ENCODE results near the gene RMRP.
A peak's percentile ranks its signal among the peaks of the same experiment; 100 is the strongest.
"Not testable (repeated sequence)": the region's sequence is repeated elsewhere in the genome, so short reads cannot be mapped to it uniquely, and the experiment has no call there.

Gene RMRP

DNA sequence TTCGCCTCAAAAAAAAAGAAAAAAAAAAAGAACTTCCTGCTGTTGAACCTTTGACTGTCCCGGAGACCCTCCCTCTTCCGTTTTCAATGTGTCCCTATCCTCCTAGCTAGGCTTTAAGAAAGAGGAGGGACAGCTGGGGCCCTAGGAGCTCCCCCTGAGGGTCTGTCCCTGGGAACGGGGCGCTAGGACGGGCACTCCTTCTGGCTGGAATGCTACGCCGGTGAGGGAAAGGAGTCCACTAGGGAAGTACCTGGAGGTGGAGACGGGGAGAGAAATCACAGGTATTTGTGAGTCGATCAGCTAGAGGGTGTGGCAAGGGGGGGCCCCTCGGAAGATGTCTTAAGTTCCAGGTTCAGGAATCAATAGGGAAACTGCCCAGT, 11.7 kb downstream of the RMRP start:
- no peak for DNase-seq (ENCODE audit: low spot score)
- no peaks in the 10 kb centered on the region for H3K36me3 ChIP-seq (replicated peaks in 1 of 2; ENCODE audit: control insufficient read depth in 2 of 2, insufficient read depth in 2 of 2, low read length in 2 of 2)
- no CpG with 5 or more reads among the region's 11 CpGs for WGBS, 2 donors (ENCODE audit: extremely low coverage in 2 of 2, insufficient read length in 2 of 2, insufficient replicate concordance in 1 of 2)

DNA sequence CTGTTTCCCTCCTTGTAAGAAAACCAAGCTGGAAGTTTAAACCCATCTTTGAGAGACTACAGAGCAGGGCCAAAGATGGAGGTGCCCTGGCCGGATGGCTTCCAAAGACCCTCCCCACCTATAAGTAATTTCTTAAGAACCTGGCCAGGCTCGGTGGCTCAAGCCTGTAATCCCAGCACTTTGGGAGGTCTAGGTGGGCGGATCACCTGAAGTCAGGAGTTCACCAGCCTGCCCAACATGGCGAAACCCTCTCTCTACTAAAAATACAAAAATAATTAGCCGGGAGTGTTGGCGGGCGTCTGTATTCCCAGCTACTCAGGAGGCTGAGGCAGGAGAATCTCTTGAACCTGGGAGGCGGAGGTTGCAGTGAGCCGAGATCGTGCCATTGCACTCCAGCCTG, 12.1 kb downstream of the RMRP start:
- not testable (repeated sequence) for H3K36me3 ChIP-seq (replicated peaks in 1 of 2; ENCODE audit: control insufficient read depth in 2 of 2, insufficient read depth in 2 of 2, low read length in 2 of 2); H3K14ac ChIP-seq (ENCODE audit: low read length); H3K4me1 ChIP-seq (ENCODE audit: control insufficient read depth in 2 of 2, insufficient read depth in 1 of 2, low read depth in 1 of 2, low read length in 2 of 2); H2BK15ac ChIP-seq (ENCODE audit: low read length); H3K18ac ChIP-seq (ENCODE audit: low read length); H3K27me3 ChIP-seq (ENCODE audit: control insufficient read depth in 3 of 3, insufficient read depth in 3 of 3, low read depth in 1 of 3, low read length in 3 of 3); H2AK5ac ChIP-seq (ENCODE audit: low read depth, low read length); H3K9ac ChIP-seq (ENCODE audit: low read depth, low read length, poor library complexity); DNase-seq (ENCODE audit: low spot score); H4K8ac ChIP-seq (ENCODE audit: low read depth, low read length); H2BK5ac ChIP-seq (ENCODE audit: low read length); H3K27ac ChIP-seq (replicated peaks; ENCODE audit: low read length); H3K23ac ChIP-seq (ENCODE audit: low read depth, low read length, poor library complexity); H2BK12ac ChIP-seq (ENCODE audit: low read length); H3K4ac ChIP-seq (ENCODE audit: low read length); H2BK120ac ChIP-seq (ENCODE audit: low read depth, low read length); H3K9me3 ChIP-seq (replicated peaks in 1 of 2; ENCODE audit: control insufficient read depth in 2 of 2, insufficient read depth in 1 of 2, low read depth in 1 of 2, low read length in 2 of 2); H4K91ac ChIP-seq (ENCODE audit: low read depth, low read length, poor library complexity); H3K79me1 ChIP-seq (ENCODE audit: low read depth, low read length)
- H3K4me2 ChIP-seq (ENCODE audit: insufficient read depth, low read length, poor library complexity, severe bottlenecking), result peak overlapping the region; percentile 77
- peak overlapping the region; percentile 96 for H2AFZ ChIP-seq (ENCODE audit: low read length)
- peak overlapping the region in 1 of 2 donors; percentile 61 for H3K4me3 ChIP-seq (ENCODE audit: low read length in 2 of 2)
- WGBS, 2 donors (ENCODE audit: extremely low coverage in 2 of 2, insufficient read length in 2 of 2, insufficient replicate concordance in 1 of 2), result no CpG with 5 or more reads among the region's 10 CpGs

More for the DNA sequence above, 11.7 kb downstream of the RMRP start:
- Histone ChIP-seq H2BK12ac (ENCODE audit: low read length) (no peak overlapping the region), H4K91ac (ENCODE audit: low read depth, low read length, poor library complexity) (no peak overlapping the region), H3K9me3 (replicated peaks in 1 of 2; ENCODE audit: control insufficient read depth in 2 of 2, insufficient read depth in 1 of 2, low read depth in 1 of 2, low read length in 2 of 2) (no peaks in the 10 kb centered on the region), H4K8ac (ENCODE audit: low read depth, low read length) (no peak overlapping the region), H3K27ac (replicated peaks; ENCODE audit: low read length) (peak overlapping the region; percentile 1), H2BK15ac (ENCODE audit: low read length) (no peak overlapping the region), H3K18ac (ENCODE audit: low read length) (peak overlapping the region; percentile 7), H3K79me1 (ENCODE audit: low read depth, low read length) (no peaks in the 10 kb centered on the region), H3K4ac (ENCODE audit: low read length) (no peak overlapping the region), H3K4me1 (ENCODE audit: control insufficient read depth in 2 of 2, insufficient read depth in 1 of 2, low read depth in 1 of 2, low read length in 2 of 2) (peaks cover 0 to 5% of the 10 kb centered on the region in 2 donors), H2AFZ (ENCODE audit: low read length) (peak overlapping the region; percentile 96), H3K14ac (ENCODE audit: low read length) (no peak overlapping the region), H3K4me3 (ENCODE audit: low read length in 2 of 2) (peak overlapping the region; percentile 61 to 82), H3K4me2 (ENCODE audit: insufficient read depth, low read length, poor library complexity, severe bottlenecking) (peak overlapping the region; percentile 77), H3K9ac (ENCODE audit: low read depth, low read length, poor library complexity) (no peak overlapping the region), H2AK5ac (ENCODE audit: low read depth, low read length) (no peak overlapping the region), H2BK120ac (ENCODE audit: low read depth, low read length) (no peak overlapping the region), H3K23ac (ENCODE audit: low read depth, low read length, poor library complexity) (no peak overlapping the region), H2BK5ac (ENCODE audit: low read length) (no peak overlapping the region), H3K27me3 (ENCODE audit: control insufficient read depth in 3 of 3, insufficient read depth in 3 of 3, low read depth in 1 of 3, low read length in 3 of 3) (no peaks in the 10 kb centered on the region)

DNA sequence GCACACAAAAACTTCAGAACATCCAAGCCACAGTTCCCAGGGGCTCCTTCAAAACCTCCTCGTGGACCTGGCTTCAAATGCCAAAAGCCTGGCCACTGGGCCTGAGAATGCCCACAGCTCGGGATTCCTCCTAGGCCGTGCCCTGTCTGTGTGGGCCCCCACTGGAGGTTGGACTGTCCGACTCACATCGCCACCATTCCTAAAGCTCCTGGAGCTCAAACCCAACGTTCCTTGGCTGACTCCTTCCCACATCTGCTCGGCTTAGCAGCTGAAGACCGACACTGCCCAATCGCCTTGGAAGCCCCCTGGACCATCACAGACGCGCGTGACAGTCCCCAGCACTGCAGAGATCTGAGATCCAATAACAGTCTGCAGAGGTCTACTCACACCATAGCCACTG, 14.8 kb downstream of the RMRP start:
- H2BK15ac ChIP-seq (ENCODE audit: low read length), result no peak overlapping the region
- H3K27me3 ChIP-seq (ENCODE audit: control insufficient read depth in 3 of 3, insufficient read depth in 3 of 3, low read depth in 1 of 3, low read length in 3 of 3), result no peaks in the 10 kb centered on the region
- no peak overlapping the region for H3K4ac ChIP-seq (ENCODE audit: low read length)
- no peak overlapping the region for H4K8ac ChIP-seq (ENCODE audit: low read depth, low read length)
- H2BK120ac ChIP-seq (ENCODE audit: low read depth, low read length), result no peak overlapping the region
- H2AFZ ChIP-seq (ENCODE audit: low read length), result no peak overlapping the region
- no peak for DNase-seq (ENCODE audit: low spot score)
- no peak overlapping the region for H2AK5ac ChIP-seq (ENCODE audit: low read depth, low read length)
- H2BK12ac ChIP-seq (ENCODE audit: low read length), result no peak overlapping the region
- no peak overlapping the region for H3K23ac ChIP-seq (ENCODE audit: low read depth, low read length, poor library complexity)
- no peak overlapping the region for H3K18ac ChIP-seq (ENCODE audit: low read length)
- no peak overlapping the region for H3K9ac ChIP-seq (ENCODE audit: low read depth, low read length, poor library complexity)
- no peak overlapping the region for H2BK5ac ChIP-seq (ENCODE audit: low read length)
- no peaks in the 10 kb centered on the region for H3K79me1 ChIP-seq (ENCODE audit: low read depth, low read length)
- no peak overlapping the region for H3K27ac ChIP-seq (replicated peaks; ENCODE audit: low read length)
- no peak overlapping the region for H3K4me3 ChIP-seq (ENCODE audit: low read length in 2 of 2)
- H3K9me3 ChIP-seq (replicated peaks in 1 of 2; ENCODE audit: control insufficient read depth in 2 of 2, insufficient read depth in 1 of 2, low read depth in 1 of 2, low read length in 2 of 2), result no peaks in the 10 kb centered on the region
- no peak overlapping the region for H4K91ac ChIP-seq (ENCODE audit: low read depth, low read length, poor library complexity)
- WGBS, 2 donors (ENCODE audit: extremely low coverage in 2 of 2, insufficient read length in 2 of 2, insufficient replicate concordance in 1 of 2), result no CpG with 5 or more reads among the region's 12 CpGs
- no peak overlapping the region for H3K14ac ChIP-seq (ENCODE audit: low read length)
- H3K4me2 ChIP-seq (ENCODE audit: insufficient read depth, low read length, poor library complexity, severe bottlenecking), result no peak overlapping the region
- peaks cover 0 to 2% of the 10 kb centered on the region in 2 donors for H3K4me1 ChIP-seq (ENCODE audit: control insufficient read depth in 2 of 2, insufficient read depth in 1 of 2, low read depth in 1 of 2, low read length in 2 of 2)
- no peaks in the 10 kb centered on the region for H3K36me3 ChIP-seq (replicated peaks in 1 of 2; ENCODE audit: control insufficient read depth in 2 of 2, insufficient read depth in 2 of 2, low read length in 2 of 2)

DNA sequence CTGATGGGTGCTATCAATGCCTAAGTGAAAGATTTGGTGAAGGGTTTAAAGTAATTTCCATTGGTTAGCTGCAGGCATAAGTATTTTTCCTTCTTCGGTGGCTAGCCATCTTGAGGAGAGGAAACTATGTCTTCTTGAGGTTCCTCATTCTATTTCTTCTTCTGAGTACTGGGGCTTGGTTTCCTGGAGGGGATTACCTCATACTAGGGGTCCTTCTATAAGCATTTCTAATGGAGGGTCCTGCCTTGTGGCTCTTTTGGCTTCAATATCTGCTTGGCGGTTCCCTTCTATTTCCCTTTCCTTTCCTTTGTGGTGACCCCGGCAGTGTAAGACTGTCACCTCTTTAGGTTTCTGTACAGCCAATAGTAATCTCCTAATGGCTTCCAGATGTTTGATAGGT, 16.3 kb downstream of the RMRP start:
- not testable (repeated sequence) for H3K23ac ChIP-seq (ENCODE audit: low read depth, low read length, poor library complexity); H3K27me3 ChIP-seq (ENCODE audit: control insufficient read depth in 3 of 3, insufficient read depth in 3 of 3, low read depth in 1 of 3, low read length in 3 of 3); H3K14ac ChIP-seq (ENCODE audit: low read length); DNase-seq (ENCODE audit: low spot score); H2AFZ ChIP-seq (ENCODE audit: low read length); H2BK5ac ChIP-seq (ENCODE audit: low read length); H3K79me1 ChIP-seq (ENCODE audit: low read depth, low read length); H3K27ac ChIP-seq (replicated peaks; ENCODE audit: low read length); H3K4me3 ChIP-seq (ENCODE audit: low read length in 2 of 2); H3K4me2 ChIP-seq (ENCODE audit: insufficient read depth, low read length, poor library complexity, severe bottlenecking); H2BK12ac ChIP-seq (ENCODE audit: low read length); H4K91ac ChIP-seq (ENCODE audit: low read depth, low read length, poor library complexity); H3K9ac ChIP-seq (ENCODE audit: low read depth, low read length, poor library complexity); H3K36me3 ChIP-seq (replicated peaks in 1 of 2; ENCODE audit: control insufficient read depth in 2 of 2, insufficient read depth in 2 of 2, low read length in 2 of 2); H3K18ac ChIP-seq (ENCODE audit: low read length); H2BK120ac ChIP-seq (ENCODE audit: low read depth, low read length); H3K4me1 ChIP-seq (ENCODE audit: control insufficient read depth in 2 of 2, insufficient read depth in 1 of 2, low read depth in 1 of 2, low read length in 2 of 2); H3K4ac ChIP-seq (ENCODE audit: low read length); H2AK5ac ChIP-seq (ENCODE audit: low read depth, low read length); H2BK15ac ChIP-seq (ENCODE audit: low read length); H3K9me3 ChIP-seq (replicated peaks in 1 of 2; ENCODE audit: control insufficient read depth in 2 of 2, insufficient read depth in 1 of 2, low read depth in 1 of 2, low read length in 2 of 2); H4K8ac ChIP-seq (ENCODE audit: low read depth, low read length)
- WGBS, 2 donors (ENCODE audit: extremely low coverage in 2 of 2, insufficient read length in 2 of 2, insufficient replicate concordance in 1 of 2), result no CpG with 5 or more reads among the region's 3 CpGs

Data from neuronal stem cell (in vitro differentiated cells).